GM19240 (cell line): ENCODE measurements around the gene ZNF683.
"Not testable (repeated sequence)": the region's sequence is repeated elsewhere in the genome, so short reads cannot be mapped to it uniquely, and the experiment has no call there.

Experiments
- DNase-seq: peaks from one replicate; pipeline ENCODE4 v3.0.0; 2011; ENCODE audit warnings: low spot score; ENCODE audit not compliant: insufficient read length

The ZNF683 gene

DNA sequence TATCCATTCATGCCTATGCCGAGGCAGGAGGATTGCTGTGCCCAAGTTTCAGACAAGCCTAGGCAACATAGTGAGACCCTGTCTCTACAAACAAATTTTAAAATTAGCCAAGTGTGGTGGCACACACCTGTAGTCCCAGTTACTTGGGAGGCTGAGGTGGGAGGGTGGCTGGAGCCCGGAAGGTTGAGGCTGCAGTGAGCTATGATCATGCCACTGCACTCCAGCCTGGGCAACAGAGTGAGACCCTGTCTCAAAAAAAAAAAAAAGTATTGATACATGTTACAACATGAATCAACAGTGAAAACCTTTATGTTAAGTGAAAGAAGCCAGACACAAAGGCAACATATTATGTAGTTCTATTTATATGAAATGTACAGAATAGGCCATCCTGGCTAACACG is 12.5 kb upstream of the ZNF683 start:
- DNase-seq, result not testable (repeated sequence)

GRCh38 chr1:26384076-26384475 is 11.5 kb upstream of the ZNF683 start:
- DNase-seq, result no peak

GRCh38 chr1:26378879-26379251 is 6.3 kb upstream of the ZNF683 start:
- DNase-seq, result no peak

DNA sequence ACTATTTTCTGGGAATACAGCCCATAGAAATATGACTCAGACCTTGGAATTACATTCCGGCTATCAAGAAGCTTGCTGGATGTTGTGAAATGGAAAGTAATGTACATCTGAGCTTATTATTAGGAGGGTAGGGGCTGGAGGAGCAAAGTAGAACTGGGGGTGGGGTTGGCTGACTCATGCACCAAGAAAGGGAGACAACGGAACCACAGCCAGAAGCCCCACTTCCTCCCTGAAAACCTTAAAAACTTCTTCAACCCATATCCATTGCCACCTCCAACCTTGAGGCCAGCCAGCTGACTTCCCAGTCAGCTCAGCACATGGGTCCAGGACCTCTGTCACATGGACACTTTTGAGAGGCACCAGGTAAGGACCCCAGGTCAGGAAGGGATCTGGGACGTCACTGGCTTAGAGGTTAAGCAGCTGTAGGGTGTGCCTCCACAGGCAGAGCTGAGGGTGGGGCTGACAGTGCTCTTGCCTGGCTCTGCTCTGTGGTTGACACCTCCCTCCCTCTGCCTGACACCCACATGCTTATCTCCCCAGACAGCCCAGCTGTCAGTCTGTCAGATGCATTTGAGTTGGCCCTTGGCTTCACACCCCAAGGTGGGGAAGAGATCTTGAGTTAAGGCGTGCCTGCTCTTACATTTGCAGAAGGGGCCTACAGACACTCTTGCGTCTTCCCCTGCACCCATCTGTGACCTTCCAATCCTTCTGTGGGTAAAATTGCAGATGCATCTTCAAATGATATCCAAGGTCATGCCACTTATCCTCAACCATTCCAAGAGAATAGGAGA is 5.7 kb upstream of the ZNF683 start:
- DNase-seq, result peak; percentile 87

- DNase-seq, result no peak
These were observed 3.5 kb upstream of the ZNF683 start for GRCh38 chr1:26376050-26376449.

DNA sequence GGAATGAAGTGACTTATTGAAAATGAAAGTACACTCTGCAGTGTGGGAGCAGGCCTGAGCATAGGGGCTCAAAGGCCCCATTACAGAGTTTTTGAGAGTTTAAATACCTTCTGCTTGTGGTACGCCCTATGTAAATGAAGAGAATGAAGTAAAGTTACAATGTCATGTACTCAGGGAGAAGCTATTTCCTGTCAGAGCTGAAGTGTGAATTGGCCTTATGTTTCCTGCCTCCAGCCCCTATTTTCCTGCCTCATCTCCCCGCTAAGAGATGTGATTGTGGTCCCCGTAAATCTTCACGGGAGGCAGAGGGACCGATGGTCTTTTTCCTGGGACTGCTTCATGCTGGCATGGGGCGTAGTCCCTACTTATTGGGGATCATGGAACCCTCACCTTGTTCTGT is 2.5 kb upstream of the ZNF683 start:
- DNase-seq, result no peak

DNA sequence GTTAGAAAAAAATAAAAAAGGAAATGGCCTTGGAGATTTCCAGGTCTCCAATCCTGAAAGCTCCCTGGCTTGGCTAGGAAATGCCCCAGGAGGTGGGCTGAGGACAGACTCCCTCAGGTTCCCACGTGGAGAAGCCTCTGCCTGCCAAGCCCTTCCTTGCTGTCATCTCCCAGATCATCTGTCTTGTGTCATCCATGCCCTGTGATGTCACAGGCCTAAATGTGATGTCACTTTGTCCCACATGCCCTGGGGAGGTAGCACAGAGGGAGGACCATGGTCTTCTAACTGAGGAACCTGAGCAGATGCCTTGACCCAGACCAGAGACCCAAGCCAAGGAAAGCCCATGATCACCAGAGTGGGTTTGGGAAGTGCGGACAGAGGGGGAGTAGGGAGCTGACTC is 1.8 kb upstream of the ZNF683 start:
- not testable (repeated sequence) for DNase-seq

GRCh38 chr1:26373789-26374188 is 1.2 kb upstream of the ZNF683 start:
- no peak for DNase-seq

DNA sequence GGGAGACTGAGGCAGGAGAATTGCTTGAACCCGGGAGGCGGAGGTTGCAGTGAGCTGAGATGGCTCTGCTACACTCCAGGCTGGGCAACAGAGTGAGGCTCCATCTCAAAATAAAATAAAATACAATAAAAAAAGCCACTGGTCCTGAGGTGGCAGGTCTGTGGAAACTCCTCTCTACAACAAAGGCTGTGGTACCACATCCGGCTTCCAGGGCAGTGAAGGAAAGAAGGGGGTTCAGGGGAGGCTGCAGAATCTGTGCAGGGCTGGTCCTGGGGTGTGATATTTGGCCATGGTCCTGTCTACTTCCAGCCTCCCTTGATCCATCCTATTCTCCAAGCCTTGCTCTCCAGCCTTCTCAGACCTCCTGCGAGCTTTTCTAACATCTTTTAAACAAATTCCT is 731 bp upstream of the ZNF683 start:
- no peak for DNase-seq

GRCh38 chr1:26372039-26372438 is 511 bp downstream of the ZNF683 start:
- DNase-seq, result no peak

GRCh38 chr1:26370591-26371382 is 1.8 kb downstream of the ZNF683 start:
- no peak for DNase-seq

- DNase-seq, result no peak
These were observed 4.1 kb downstream of the ZNF683 start for GRCh38 chr1:26368486-26368885.

- DNase-seq, result no peak
These were observed 4.5 kb downstream of the ZNF683 start for GRCh38 chr1:26368006-26368405.

GRCh38 chr1:26367441-26367840 is 5.1 kb downstream of the ZNF683 start:
- no peak for DNase-seq

DNA sequence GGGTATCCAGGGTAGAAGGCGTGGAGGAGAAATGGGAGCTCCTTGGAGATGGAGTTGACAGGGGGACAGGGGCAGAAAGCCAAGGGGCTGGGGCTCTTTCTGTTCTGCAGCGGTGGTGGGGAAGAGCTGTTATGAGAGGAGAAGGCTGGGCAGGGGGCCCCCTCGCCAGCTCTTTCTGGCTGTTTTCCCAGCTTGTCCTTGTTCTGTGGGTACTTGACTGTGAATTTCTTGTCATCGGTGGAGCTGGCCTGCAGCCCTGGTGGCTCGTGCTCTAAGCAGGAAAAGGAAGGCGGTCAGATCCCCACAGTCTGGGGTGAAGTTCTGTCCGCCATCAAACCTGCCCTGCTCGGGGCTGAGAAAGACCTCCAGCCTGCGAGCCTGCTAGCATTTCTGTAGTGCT is 7.6 kb downstream of the ZNF683 start:
- DNase-seq, result no peak

DNA sequence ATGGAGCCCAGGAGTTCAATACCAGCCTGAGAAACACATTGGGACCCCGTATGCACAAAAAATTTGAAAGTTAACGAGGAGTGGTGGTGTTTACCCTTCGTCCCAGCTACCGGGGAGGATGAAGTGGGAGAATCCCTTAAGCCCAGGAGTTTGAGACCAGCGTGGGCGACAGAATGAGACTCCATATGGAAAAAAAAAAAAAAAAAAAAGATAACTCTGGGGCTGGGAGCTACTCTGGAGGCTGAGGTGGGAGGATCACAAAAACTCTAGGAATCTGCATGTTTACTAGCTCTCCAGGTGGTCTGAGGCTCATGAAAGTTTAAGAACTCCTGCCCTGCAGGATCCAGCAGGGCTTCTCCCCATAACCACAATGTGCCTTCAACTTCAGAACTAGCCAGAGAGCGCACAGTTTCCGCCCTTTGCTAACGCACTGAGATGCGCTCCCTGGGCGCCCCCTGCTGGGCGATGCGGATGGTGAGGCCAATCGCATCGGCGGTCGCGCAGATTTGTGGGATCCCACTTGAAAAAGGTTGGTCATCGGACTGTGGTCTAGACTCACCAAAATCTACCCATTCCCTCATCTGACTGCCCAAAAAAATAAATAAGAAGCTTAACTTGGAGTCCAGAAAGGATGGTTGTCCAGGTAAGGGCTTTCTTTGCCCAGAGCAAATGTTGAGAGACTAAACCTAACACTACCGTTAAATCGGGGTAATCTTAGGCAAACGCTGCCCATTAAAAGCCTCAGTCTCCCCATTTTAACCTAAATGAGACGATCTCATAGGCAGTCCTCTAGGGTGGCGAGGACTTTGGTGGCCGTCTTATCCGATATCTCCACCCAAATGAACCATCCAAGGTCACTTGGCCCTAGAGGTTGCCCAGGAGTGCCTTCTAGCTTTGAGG is 8.8 kb downstream of the ZNF683 start:
- peak; percentile 90 for DNase-seq

DNA sequence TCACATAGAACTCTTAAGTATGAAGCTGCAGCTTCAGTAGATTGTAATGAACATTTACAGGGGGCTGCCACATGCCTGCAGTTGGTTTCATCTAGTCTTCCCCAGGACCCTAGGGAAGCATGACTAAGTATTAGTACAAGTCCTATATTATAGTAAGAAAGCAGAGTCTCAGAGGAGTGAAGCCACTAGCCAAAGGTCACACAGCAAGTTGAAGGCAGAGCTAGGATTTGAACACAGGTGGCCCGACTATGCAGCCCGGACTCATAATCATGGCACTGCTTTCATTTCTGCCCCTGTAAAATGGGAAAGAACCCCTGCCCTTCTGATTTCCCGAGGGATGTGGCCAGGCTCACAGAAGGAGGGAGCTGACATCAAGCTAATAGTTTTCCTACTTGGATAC is 10.2 kb downstream of the ZNF683 start:
- DNase-seq, result no peak

DNA sequence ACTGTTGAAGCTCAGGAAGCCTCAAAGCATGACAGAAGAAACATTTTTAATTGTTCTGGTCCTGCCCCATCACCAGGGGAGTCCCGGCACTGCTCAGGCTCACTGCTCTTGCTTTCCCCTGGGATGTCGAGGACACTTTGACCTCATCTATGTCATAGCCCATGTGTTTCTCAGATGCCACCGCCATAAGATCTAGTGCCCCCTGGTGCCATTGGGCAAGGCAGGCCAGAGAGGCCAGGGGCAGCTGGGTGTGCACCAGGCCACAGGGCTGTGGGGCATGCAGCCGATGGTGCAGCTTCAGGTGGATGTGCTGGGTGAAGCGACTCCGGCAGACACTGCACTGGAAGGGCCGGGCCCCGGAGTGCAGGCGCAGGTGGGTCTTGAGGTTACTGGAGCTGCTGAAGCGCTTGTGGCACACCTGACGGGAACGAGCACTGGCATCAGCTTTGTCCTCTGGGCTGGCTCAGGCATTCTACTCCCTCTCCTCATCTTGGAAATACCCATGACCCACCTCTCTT is 10.9 kb downstream of the ZNF683 start:
- DNase-seq, result no peak

GRCh38 chr1:26360807-26361604 is 11.5 kb downstream of the ZNF683 start:
- no peak for DNase-seq

- DNase-seq, result no peak
These were observed 12.4 kb downstream of the ZNF683 start for GRCh38 chr1:26359981-26360806.
